DMS 273 treated with DMSO at 0.1 percent for 48 hours (cell line): Measurements from ENCODE around the gene KLHL30.

Experiments used
- DNase-seq: peaks from one replicate; lab custom pipeline; 2025; lab: John Stamatoyannopoulos, UW

The KLHL30 gene

GRCh38 chr2:238146884-238147544, 8.5 kb downstream of the KLHL30 start:
- no peak for DNase-seq

GRCh38 chr2:238148981-238149380, 10.5 kb downstream of the KLHL30 start:
- DNase-seq: no peak

GRCh38 chr2:238149841-238150572, 11.5 kb downstream of the KLHL30 start:
- DNase-seq: no peak

GRCh38 chr2:238150686-238151085, 12.2 kb downstream of the KLHL30 start:
- no peak for DNase-seq

GRCh38 chr2:238151205-238151604, 12.7 kb downstream of the KLHL30 start:
- DNase-seq: no peak

- DNase-seq: no peak
Measured at GRCh38 chr2:238151628-238152235, 13.3 kb downstream of the KLHL30 start.

GRCh38 chr2:238152771-238153688, 14.6 kb downstream of the KLHL30 start:
- DNase-seq: no peak

GRCh38 chr2:238154570-238154969, 16.1 kb downstream of the KLHL30 start:
- no peak for DNase-seq

- no peak for DNase-seq
Measured at GRCh38 chr2:238155051-238155760, 16.7 kb downstream of the KLHL30 start.

- no peak for DNase-seq
Measured at GRCh38 chr2:238155761-238156694, 17.6 kb downstream of the KLHL30 start.

- DNase-seq: no peak
Measured at GRCh38 chr2:238157506-238158017, 19.1 kb downstream of the KLHL30 start.

- DNase-seq: no peak
Measured at GRCh38 chr2:238158018-238158508, 19.6 kb downstream of the KLHL30 start.

GRCh38 chr2:238158509-238159070, 20.1 kb downstream of the KLHL30 start, which contains the start of gene ERFE:
ERFE (plus strand) TSS chr2:238158970; CDS start chr2:238159008, 38 bp downstream.
- no peak for DNase-seq

- no peak for DNase-seq
Measured at GRCh38 chr2:238159071-238159539, 20.6 kb downstream of the KLHL30 start.

- DNase-seq: no peak
Measured at GRCh38 chr2:238159661-238160205, 21.3 kb downstream of the KLHL30 start.

- no peak for DNase-seq
Measured at GRCh38 chr2:238160206-238161129, 22.0 kb downstream of the KLHL30 start.

- no peak for DNase-seq
Measured at GRCh38 chr2:238161291-238162051, 23.0 kb downstream of the KLHL30 start.
